GM19467 (cell line): ENCODE results near the gene DIO3.

Experiments used
- ATAC-seq: cut with Tn5 transposase; IDR thresholded peaks from one replicate; pipeline ENCODE4 v1.9.1; 2021; ENCODE audit warnings: mild to moderate bottlenecking, moderate library complexity; ENCODE audit not compliant: unreplicated experiment

The DIO3 gene

DNA sequence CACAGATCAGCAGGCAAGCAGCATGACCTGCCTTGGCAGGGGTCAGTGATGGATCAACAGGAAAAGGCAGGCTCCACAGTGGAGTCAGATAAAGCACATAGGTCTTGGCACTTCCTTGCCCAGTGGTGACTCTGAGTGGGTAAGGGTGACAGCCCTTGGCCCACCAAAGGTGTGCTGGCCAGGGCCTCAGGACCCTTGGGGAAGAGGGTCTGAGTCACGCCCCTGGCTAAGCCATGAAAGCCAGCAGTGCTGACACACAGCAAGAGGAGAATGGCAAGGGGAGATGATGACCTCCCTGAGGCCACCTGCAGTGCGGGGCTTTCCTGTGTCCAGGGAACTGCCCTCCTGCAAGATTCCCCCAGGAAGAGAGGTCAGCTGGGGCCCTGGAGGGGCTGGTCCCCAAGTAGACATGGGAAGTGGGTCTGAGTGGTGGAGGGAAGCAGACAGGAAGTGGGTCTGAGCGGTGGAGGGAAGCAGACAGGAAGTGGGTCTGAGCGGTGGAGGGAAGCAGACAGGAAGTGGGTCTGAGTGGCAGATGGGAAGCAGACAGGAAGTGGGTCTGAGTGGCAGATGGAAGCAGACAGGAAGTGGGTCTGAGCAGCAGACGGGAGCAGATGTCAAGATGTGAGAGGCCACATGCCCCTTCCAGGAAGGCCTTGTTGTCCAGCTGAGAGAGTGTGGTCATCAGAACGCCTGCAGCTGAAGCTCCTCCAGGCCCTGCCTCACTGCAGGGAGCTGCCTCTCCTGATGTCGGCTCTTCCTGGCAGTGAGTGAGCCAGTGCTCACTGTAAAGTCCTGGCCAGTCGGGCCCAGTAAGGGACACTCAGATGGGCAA lies 34.8 kb downstream of the DIO3 start:
- no peak for ATAC-seq

DNA sequence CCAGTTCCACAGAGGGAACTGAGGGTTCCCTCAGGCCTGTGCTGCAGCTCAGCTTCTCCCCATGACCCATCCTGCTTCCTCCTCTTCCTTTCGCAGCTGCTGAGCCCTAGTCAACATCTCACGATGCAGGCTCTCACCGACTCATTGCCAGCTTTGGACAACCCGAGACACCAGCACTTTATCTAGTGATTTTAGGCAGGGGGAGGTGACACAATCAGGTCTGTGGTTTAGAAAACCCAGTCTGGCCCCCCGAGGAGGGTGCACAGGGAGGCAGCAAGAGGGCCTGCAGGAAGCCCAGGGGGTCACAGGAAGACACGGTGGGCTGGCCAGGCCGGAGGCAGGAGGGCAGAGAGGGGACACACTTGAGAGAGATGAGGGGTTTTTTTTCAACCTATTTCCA lies 35.4 kb downstream of the DIO3 start:
- ATAC-seq = no peak

DNA sequence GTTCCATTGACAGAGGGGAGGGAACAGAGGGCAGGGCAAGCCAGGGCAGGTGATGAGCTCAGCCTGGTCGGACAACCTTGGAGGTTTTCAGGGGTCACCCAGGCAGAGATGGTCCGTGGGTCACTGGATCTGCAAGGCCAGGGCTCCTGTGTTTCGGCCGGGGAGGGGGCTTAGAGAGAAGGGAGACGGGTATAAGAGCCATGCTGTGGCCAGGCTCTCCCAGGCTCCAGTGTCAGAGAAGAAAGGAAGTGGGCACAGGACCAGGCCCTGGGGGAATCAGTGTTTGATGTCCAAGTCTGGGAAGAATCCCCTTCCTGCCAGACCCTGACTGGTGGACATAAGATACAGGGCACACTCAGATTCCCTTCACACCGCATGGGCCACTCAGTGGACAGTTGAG lies 36.9 kb downstream of the DIO3 start:
- no peak for ATAC-seq

DNA sequence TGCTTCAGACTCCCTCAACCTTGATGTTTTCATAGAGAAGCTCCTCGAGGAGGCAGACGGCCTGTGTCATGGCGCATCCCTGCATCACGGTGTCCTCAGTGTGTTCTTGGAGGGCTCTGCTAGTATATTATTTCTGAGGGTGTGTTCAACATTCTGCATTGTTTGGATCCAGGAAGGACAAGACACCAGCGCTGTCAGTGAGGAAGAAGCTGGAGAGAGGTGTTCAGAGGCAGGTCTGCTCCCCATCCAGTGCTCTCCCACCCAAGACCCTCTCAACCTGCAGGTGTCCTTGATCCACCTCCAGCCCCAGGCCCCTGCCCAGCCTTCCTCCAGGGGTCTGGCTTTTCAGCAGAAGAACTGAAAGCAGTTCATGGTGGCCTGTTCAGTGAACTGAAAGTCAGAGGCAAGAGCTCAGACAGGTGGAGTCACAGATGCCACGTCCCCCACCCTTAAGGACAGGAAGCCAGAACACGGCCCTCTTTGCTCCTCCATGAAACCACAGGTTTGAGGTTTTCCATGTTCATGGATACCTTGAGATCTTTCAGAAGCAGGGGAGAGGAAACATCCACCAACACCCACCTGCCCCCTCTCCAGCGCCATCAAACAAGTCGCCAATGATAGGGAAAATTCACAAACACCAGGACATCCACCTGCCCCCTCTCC lies 37.4 kb downstream of the DIO3 start:
- ATAC-seq = no peak

DNA sequence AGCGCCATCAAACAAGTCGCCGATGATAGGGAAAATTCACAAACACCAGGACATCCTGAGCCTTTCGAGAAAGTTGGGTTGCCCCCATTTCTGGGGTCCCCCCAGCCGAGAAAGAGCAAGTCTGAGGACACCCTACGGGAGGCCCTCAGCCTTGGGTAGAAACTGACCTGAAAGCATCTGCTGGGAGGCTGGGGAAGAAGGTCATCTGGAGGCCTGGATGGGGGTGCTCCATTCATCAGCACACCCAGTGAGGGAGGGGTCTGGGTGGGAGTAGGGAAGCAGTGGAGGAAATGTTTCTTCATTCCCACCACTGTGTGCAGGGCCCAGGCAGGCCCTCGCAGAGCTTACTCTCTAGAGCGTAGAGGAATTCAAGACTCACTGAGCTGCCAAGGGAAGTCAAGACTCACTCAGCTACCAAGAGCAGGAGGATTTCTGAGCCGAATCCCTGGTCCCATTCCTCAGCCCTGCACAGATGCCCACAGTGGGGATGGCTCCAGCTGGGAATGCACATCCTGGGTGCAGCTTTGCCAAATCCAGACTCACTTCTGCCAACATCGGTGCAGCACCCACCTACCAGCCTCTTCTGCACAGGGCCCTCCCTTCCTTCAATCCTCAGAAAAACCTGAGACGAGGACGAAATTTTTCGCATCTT lies 38.1 kb downstream of the DIO3 start:
- no peak for ATAC-seq

DNA sequence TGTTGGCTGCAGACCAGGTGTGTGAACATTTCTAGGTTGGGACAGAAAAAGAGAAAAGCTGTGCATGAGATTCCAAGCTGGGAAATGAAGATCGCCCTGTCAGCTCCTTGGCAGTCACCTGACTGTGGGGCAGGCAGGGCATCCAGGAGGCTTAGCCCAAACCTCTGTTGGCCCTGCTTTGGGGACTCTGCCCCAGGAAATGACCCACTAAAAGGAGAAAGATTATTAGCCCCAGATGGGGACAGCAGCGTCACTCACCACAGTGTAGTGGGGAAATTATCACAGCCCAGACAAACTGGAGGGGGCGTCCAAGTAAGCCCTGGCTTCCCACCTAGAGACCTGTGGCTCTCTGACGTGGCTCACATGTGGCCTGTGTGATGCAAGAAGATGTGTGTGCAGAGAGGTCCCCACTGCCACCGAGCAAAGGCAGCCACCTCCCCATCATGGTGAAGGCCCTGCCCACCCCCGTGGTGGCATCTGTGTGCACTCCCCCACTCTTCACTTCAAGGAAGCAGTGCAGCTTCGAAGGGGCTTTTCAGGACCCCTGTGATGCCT lies 39.1 kb downstream of the DIO3 start:
- ATAC-seq = no peak

DNA sequence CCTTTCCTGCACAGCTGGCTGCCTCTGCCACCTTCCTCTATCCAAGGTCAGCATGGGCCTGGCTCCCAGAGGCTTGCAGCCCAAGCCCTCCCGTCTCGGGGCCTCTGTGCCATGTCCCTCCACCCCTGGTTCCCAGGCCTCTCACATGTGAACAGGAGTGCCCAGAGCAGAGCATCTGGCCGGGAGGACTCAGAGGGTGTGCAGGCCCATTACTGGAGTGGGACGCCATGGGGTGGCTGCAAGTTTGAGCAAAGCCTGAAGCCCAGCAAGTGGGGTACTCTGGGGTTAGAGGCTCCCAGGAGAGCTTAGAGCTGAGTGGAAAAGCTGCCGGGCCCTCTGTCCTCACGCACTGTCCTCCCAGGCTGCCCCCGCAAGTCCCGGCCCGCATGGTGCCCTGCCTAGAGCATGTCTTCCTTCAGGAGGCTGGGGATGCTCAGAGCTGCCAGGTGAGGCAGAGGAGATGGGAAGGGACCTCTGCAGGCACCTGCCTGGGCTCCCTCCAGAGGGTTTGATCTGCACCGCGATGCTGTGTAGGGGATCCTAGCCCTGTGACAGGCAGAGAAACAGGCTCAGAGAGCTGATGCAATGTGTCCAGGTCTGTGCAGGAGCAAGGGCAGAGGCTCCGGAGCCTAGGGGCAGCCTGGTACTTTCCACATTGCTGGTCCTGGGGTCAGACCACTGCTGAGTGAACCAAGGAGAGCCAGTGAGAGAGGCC lies 39.8 kb downstream of the DIO3 start:
- ATAC-seq = no peak

DNA sequence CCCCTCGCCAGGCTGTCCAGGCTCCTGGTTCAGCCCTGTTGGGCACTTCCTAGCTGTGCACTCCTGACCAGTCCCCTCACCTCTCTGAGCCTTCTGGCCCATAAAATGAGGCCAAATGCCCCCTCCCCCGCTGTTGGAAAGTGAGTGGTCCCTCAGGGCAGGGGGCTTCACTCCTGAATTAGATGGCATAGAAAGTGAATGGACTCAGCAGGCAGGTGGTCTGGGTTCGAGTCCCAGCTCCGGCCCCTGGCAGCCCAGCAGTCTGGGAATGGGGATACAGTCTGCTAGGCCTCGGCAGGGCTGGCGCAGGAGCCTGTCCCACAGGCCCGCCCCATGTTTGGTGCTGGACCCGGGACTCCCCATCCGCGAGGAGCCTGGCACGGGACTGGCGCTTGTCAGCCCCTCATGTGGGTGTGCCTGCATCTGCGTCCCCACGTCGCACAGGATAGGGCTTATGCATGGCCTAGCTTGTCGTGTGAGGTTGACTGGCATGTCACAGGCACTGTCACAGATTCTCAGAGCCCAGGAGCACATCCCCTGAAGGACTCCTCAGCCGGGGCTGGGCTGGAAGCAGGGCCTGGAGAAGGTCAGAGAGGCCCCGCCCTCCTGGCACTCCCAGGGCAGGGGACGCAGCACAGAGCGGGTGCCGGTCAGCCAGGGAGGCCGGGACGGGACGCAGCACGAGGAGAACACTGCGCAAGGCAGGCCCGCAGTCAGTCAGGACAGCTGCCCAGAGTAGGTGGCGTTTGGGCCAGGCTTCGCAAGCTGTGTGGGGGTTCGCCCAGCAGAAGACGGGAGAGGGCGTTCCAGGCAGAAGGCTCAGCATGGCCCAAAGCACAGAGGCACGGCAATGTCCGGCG lies 40.5 kb downstream of the DIO3 start:
- ATAC-seq = no peak

DNA sequence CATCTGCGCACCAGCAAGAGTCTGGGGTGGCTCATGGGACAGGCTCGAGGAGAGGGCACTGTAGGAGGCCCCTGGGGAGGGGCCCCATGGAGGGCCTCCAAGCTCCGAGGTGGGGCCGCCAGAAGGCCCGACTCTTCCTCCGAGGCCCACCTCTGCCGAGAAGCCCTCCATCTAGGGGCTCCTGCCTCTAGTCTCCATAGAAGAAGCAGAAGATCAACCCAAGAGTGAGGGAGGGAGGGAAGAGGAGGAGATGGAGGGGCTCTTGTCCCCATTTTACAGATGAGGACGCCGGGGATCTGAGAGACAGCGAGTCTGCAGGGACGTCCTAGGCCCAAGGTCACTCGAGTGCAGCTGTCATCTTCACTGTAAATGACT lies 41.2 kb downstream of the DIO3 start:
- no peak for ATAC-seq

DNA sequence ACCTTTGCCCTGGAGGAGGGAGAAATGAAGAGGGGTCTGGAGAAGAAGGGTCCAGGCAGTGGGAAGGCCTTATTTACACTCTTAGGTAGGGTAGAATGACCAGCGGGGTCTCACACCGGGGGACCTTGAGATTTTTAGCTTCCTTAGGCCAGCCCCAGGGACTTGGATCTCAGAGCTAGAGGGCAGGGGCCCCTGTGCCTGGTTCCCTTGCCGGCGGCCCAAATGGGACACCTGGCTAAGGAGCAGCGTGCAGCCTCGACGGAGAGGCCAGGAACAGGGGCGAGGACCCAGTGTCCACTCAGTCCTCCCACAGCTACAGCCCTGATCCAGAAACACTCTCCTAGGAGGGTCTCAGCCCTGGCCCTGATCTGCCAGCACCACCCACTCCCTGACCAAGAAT lies 41.8 kb downstream of the DIO3 start:
- ATAC-seq = no peak

DNA sequence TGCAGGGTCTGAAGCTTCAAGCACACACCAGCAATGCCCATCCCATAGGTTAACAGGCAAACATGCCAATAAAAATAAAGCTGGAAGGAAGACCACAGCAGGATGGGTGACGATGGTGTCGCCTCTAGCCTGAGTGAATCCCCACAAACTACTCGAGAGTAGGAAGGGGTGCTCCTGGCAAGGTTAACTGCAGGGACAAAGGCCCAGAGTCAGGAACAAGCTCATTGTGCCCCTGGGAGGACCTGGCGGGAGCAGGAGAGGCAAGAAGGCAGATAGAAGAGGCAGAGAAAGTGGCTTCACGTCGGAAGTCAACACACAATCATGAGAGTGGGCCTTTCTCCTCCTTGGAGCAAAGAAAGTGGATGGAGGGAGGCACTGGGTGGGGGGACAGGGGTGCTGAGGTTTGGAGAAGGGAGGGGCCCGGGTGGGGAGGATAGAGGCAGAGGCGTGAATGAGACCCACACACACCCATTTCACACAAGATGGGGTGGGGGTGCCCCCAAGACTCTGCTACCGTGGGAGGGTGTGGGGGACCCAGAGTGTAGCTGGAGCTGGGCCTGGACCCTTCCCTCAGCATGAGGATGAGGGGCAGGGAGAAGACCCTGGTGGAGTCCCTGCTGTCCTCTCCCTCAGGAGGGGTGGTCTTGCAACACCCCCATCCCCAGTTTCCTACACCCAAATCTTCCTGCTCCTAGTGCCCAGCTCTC lies 43.1 kb downstream of the DIO3 start:
- no peak for ATAC-seq

DNA sequence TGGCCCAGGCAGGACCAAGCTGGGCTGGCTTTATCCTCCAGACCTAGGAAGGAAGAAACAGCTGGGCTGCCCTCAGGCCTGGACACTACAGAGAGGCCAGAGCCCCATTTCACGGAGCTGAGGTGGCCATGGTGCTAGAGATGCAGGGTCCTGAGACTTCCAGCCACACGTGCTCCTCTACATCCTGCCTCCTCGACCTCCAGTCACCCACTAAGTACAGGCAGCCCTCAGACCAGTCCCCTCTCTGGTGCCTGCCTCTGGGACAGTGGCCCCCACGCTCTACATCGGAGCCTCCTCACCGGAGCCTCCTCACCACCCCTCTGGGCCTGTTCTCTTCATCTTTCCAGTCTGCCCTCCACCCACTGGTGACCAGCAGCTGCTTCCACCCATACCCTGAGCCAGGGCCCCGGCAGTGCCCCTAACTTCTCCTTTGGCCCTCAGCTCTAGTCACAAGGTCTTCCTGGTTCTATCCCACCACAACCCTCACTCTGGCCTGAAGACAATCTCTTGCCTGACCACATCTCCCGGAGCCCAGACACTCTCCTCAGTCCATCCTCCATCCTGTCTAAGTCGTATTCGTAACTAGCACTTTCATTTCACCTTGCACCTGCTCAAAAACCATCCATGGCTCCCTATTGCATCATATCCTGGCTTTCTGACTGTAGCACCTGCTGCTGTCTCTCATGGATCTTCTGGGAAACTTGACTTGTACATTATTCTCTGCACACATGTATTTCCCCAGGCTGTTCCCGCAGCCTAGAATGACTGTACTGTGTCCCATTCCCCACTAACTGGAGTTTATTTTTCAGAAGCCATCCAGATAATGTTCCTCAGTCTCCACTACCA lies 43.9 kb downstream of the DIO3 start:
- ATAC-seq = no peak

DNA sequence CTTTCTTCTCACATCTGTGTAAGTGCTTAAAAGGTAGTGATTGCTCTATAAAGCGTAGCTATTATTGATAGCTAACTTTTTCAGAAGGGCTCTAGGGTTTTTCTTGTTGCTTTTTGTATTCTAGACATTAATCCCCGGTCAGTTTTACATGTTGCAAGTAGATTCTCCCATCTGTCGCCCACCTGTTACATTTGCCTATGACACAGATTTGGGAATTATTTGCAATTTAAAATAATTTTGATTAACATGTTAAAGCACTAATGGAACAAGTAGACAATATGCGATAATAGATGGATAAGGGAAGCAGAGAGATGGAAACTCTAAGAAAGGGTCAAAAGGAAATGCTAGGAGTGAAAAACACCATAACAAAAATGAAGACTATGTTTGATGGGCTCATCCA lies 44.5 kb downstream of the DIO3 start:
- no peak for ATAC-seq
